Limb (tissue), 2 donors: ENCODE results near the gene CLDN5.

Experiments used
- DNase-seq, 2 donors: peaks; one replicate each; pipeline ENCODE4 v3.0.0-alpha.2; 2016; ENCODE audit errors: extremely low spot score in 2 of 2

The CLDN5 gene

GRCh38 chr22:19480789-19481188 is 43.4 kb downstream of the CLDN5 start:
- DNase-seq: no peak

GRCh38 chr22:19480173-19480568 is 44.0 kb downstream of the CLDN5 start:
- DNase-seq: no peak

- peak; percentile 96 to 99 for DNase-seq
Measured at GRCh38 chr22:19479355-19480172, 44.6 kb downstream of the CLDN5 start, which contains the start of gene CDC45. Gene CDC45, plus strand, starts transcription at chr22:19479920. Its CDS starts 49 bp downstream, at chr22:19479969.

- DNase-seq: peak; percentile 88 to 90
Measured at GRCh38 chr22:19478901-19479354, 45.3 kb downstream of the CLDN5 start, which contains the start of gene UFD1. Gene UFD1, minus strand, starts transcription at chr22:19479193. Its CDS starts 108 bp downstream, at chr22:19479085.

- DNase-seq: no peak
Measured at GRCh38 chr22:19478045-19478900, 45.9 kb downstream of the CLDN5 start.

GRCh38 chr22:19477321-19478044 is 46.7 kb downstream of the CLDN5 start:
- peak in 1 of 2 donors; percentile 47 for DNase-seq

GRCh38 chr22:19476023-19476422 is 48.2 kb downstream of the CLDN5 start:
- DNase-seq: no peak

- no peak for DNase-seq
Measured at GRCh38 chr22:19473578-19473977, 50.6 kb downstream of the CLDN5 start.
